Measurements from ENCODE around the gene OSBPL6. TPM values are rescaled to one million over a fixed set of nuclear protein-coding genes. Genes with fewer than 3 reads are reported as not detected.

OSBPL6 gene
- polyA plus RNA-seq, 1 donor (not counting 4 experiments of a cell fraction or from before 2014, with no cell fraction given), result 11.6 TPM

DNA sequence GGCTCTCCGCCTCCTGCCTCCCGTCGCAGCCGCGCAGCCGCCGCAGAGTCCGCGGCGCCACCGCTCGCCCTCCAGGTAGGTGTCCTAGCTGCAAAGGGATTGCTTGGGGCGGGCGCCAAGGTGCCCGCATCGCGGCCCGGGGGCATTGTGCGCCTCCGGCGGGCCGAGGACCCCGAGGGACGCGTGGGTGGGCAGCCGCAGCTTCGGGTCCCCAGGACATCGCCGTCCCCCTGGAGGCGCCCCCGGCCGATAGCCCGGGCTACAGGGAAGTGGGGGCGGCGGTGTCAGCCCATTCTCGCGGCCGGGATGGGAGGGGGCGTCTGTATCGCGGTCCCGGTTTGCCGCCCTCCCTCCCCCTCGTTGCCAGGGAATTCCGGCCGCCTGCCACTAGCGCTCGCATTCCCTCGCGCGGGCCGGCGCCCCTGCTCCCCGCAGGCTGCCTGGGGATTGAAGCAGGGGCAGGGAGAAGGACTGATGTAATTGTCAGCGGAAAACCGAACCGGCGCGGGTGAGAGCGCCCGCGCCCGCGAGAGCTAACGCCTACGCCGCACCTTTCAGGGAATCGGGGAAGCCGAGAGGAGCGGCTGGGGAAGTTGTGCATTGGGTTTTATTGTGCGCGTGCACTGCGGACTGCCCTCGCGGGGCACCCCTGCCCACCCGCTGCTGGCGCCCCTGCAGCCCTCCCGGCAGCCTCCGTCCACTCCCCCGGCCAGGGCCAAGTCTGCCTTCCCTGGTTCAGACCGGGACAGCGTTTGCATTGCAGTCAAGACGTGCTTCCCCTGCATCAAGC lies 483 bp downstream of the OSBPL6 start:
- TF ChIP-seq, protein P1, sequence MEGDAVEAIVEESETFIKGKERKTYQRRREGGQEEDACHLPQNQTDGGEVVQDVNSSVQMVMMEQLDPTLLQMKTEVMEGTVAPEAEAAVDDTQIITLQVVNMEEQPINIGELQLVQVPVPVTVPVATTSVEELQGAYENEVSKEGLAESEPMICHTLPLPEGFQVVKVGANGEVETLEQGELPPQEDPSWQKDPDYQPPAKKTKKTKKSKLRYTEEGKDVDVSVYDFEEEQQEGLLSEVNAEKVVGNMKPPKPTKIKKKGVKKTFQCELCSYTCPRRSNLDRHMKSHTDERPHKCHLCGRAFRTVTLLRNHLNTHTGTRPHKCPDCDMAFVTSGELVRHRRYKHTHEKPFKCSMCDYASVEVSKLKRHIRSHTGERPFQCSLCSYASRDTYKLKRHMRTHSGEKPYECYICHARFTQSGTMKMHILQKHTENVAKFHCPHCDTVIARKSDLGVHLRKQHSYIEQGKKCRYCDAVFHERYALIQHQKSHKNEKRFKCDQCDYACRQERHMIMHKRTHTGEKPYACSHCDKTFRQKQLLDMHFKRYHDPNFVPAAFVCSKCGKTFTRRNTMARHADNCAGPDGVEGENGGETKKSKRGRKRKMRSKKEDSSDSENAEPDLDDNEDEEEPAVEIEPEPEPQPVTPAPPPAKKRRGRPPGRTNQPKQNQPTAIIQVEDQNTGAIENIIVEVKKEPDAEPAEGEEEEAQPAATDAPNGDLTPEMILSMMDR (optimal IDR thresholded peaks at IDR 0.05 in 1 of 3, IDR thresholded peaks at IDR 0.05 in 1 of 3, conservative IDR thresholded peaks at IDR 0.05 in 1 of 3; ENCODE audit: extremely low read depth in 1 of 3, insufficient read depth in 2 of 3, low read length in 3 of 3), result no peak
- TF ChIP-seq EZH2 (IDR thresholded peaks at IDR 0.05; ENCODE audit: low read length), result no peak
- DNase-seq (ENCODE audit: low read depth, low spot score) (no peak), FAIRE-seq (no peak)
- Histone ChIP-seq H3K9ac (ENCODE audit: control insufficient read depth, extremely low read depth, insufficient read depth, low read length) (peak overlapping the region; percentile 75), H3K27me3 (ENCODE audit: control insufficient read depth, extremely low read depth, insufficient read depth, low read length) (no peaks in the 10 kb centered on the region), H3K27ac (ENCODE audit: control insufficient read depth, insufficient read depth, low read length) (peak overlapping the region; percentile 52), H3K4me3 (ENCODE audit: control insufficient read depth in 2 of 3, extremely low read depth in 1 of 3, insufficient read depth in 2 of 3, low read depth in 1 of 3, low read length in 3 of 3) (peak overlapping the region; percentile 67 to 96 (median 80)), H2AFZ (ENCODE audit: control insufficient read depth, low read length) (peak overlapping the region; percentile 92), H3K9me1 (ENCODE audit: control insufficient read depth, extremely low read depth, insufficient read depth, low read length) (no peaks in the 10 kb centered on the region), H3K79me2 (ENCODE audit: control insufficient read depth, insufficient read depth, low read length) (peaks cover 18% of the 10 kb centered on the region), H3K9me3 (ENCODE audit: control insufficient read depth, low read depth, low read length) (no peaks in the 10 kb centered on the region), H3K4me2 (ENCODE audit: control insufficient read depth, extremely low read depth, insufficient read depth, low read depth, low read length) (peak overlapping the region; percentile 88), H3K4me1 (ENCODE audit: control insufficient read depth, extremely low read depth, insufficient read depth, low read length) (peaks cover 6% of the 10 kb centered on the region), H3K36me3 (ENCODE audit: control insufficient read depth in 2 of 2, extremely low read depth in 1 of 2, insufficient read depth in 2 of 2, low read length in 2 of 2) (no peaks in the 10 kb centered on the region), H4K20me1 (ENCODE audit: control insufficient read depth, extremely low read depth, insufficient read depth, low read length) (no peaks in the 10 kb centered on the region)
- dilution Hi-C loops (cut with MboI; ENCODE audit: extremely low pct_ligation_motif_present, low sequenced_read_pairs), result no loop called here

DNA sequence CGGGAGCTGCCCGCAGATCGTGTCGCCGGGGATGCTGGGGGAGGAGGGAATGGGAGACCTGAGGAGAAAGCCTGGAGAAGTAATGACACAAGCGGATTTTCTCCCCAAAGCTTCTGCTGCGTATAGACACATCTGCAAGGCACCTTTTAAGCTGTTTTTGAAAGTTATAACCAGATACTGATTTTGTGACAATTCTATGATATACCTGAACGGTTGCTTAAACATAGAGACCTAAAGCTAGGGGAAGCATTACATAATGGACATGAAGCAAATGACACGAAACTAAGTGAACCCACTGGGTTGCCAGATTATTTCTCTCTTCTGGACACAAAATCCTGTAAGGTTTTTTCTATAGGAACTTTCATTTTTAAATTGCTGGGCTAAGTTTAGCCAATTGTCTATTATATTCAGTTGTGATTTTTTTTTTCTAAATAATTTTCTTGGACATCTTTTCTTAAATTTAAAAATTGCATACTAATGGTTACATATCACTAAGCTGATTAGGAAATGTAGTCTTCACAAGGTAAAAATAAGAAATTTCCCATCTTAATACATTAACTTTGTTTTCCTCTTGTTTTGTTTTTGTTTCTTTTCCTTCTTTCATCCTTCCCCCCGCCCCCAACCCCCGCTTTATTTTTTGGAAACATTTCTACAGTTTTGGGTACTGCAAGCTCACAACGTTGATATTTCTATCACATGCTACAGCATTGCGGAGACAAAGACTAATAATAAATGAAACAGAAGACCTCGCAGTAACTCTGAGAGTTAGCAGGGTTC lies 1.3 kb downstream of the OSBPL6 start:
- Histone ChIP-seq H3K4me3 (ENCODE audit: control insufficient read depth in 2 of 3, extremely low read depth in 1 of 3, insufficient read depth in 2 of 3, low read depth in 1 of 3, low read length in 3 of 3) (peak overlapping the region; percentile 67 to 96 (median 80)), H3K4me1 (ENCODE audit: control insufficient read depth, extremely low read depth, insufficient read depth, low read length) (peaks cover 6% of the 10 kb centered on the region), H3K27ac (ENCODE audit: control insufficient read depth, insufficient read depth, low read length) (peak overlapping the region; percentile 52), H3K27me3 (ENCODE audit: control insufficient read depth, extremely low read depth, insufficient read depth, low read length) (no peaks in the 10 kb centered on the region), H4K20me1 (ENCODE audit: control insufficient read depth, extremely low read depth, insufficient read depth, low read length) (no peaks in the 10 kb centered on the region), H2AFZ (ENCODE audit: control insufficient read depth, low read length) (peak overlapping the region; percentile 92), H3K9me1 (ENCODE audit: control insufficient read depth, extremely low read depth, insufficient read depth, low read length) (no peaks in the 10 kb centered on the region), H3K9ac (ENCODE audit: control insufficient read depth, extremely low read depth, insufficient read depth, low read length) (peak overlapping the region; percentile 75), H3K79me2 (ENCODE audit: control insufficient read depth, insufficient read depth, low read length) (peaks cover 18% of the 10 kb centered on the region), H3K4me2 (ENCODE audit: control insufficient read depth, extremely low read depth, insufficient read depth, low read depth, low read length) (peak overlapping the region; percentile 88), H3K9me3 (ENCODE audit: control insufficient read depth, low read depth, low read length) (no peaks in the 10 kb centered on the region), H3K36me3 (ENCODE audit: control insufficient read depth in 2 of 2, extremely low read depth in 1 of 2, insufficient read depth in 2 of 2, low read length in 2 of 2) (no peaks in the 10 kb centered on the region)
- no peak for FAIRE-seq
- no peak for DNase-seq (ENCODE audit: low read depth, low spot score)
- TF ChIP-seq EZH2 (IDR thresholded peaks at IDR 0.05; ENCODE audit: low read length), result no peak
- TF ChIP-seq, protein P1 (optimal IDR thresholded peaks at IDR 0.05 in 1 of 3, IDR thresholded peaks at IDR 0.05 in 1 of 3, conservative IDR thresholded peaks at IDR 0.05 in 1 of 3; ENCODE audit: extremely low read depth in 1 of 3, insufficient read depth in 2 of 3, low read length in 3 of 3), result no peak
- dilution Hi-C loops (cut with MboI; ENCODE audit: extremely low pct_ligation_motif_present, low sequenced_read_pairs), result no loop called here

All from keratinocyte (primary cell).